PFSK-1 (cell line): ENCODE measurements around the gene SP2.

Experiments used
- FOXP2 ChIP-seq: optimal IDR thresholded peaks from 2 replicates; pipeline ENCODE3; 2011; ENCODE audit warnings: borderline replicate concordance, control low read depth, inconsistent platforms; ENCODE audit not compliant: insufficient read depth; ENCODE audit errors: extremely low read length, extremely low read depth
- POLR2AphosphoS5 ChIP-seq: IDR thresholded peaks from 2 replicates; pipeline ENCODE4 v1.6.1; 2012; ENCODE audit warnings: low read depth, mild to moderate bottlenecking, control low read depth, low read length, moderate library complexity
- REST ChIP-seq, 2 experiments: IDR thresholded peaks; 2 replicates each; pipeline versions ENCODE4 v1.6.1 to v1.8.0; 2011 to 2012; ENCODE audit warnings: low read depth in 2 of 2, low read length in 2 of 2, control low read depth in 1 of 2, inconsistent platforms in 1 of 2, mild to moderate bottlenecking in 1 of 2, moderate library complexity in 1 of 2; ENCODE audit not compliant: insufficient read depth in 1 of 2
- SIN3A ChIP-seq: IDR thresholded peaks from 2 replicates; pipeline ENCODE4 v1.6.1; 2012; ENCODE audit warnings: mild to moderate bottlenecking, low read length, moderate library complexity, borderline replicate concordance; ENCODE audit not compliant: insufficient read depth
- TAF1 ChIP-seq: IDR thresholded peaks from 2 replicates; pipeline ENCODE4 v1.6.1; 2012; ENCODE audit warnings: low read length, control low read depth, borderline replicate concordance; ENCODE audit not compliant: insufficient read depth

Gene SP2

GRCh38 chr17:47905221-47905733, 9.2 kb downstream of the SP2 start:
- no peak for TF ChIP-seq TAF1

- no peak for TF ChIP-seq TAF1
- TF ChIP-seq SIN3A: no peak
- no peak for TF ChIP-seq POLR2AphosphoS5
- TF ChIP-seq FOXP2: no peak
- TF ChIP-seq REST (IDR thresholded peaks at IDR 0.05; ENCODE audit: insufficient read depth in 1 of 2, low read depth in 2 of 2, low read length in 2 of 2): no peak
Observed at GRCh38 chr17:47906443-47906842, 10.4 kb downstream of the SP2 start.

- TF ChIP-seq POLR2AphosphoS5 (no peak), FOXP2 (no peak), TAF1 (no peak), SIN3A (no peak), REST (IDR thresholded peaks at IDR 0.05; ENCODE audit: insufficient read depth in 1 of 2, low read depth in 2 of 2, low read length in 2 of 2) (no peak)
Observed at GRCh38 chr17:47907932-47908562, 12.0 kb downstream of the SP2 start.

GRCh38 chr17:47913050-47913449, 17.0 kb downstream of the SP2 start:
- TF ChIP-seq SIN3A: no peak
- no peak for TF ChIP-seq TAF1
- TF ChIP-seq REST (IDR thresholded peaks at IDR 0.05; ENCODE audit: insufficient read depth in 1 of 2, low read depth in 2 of 2, low read length in 2 of 2): no peak
- no peak for TF ChIP-seq FOXP2
- TF ChIP-seq POLR2AphosphoS5: no peak

- TF ChIP-seq REST (IDR thresholded peaks at IDR 0.05; ENCODE audit: insufficient read depth in 1 of 2, low read depth in 2 of 2, low read length in 2 of 2): no peak
- no peak for TF ChIP-seq TAF1
- TF ChIP-seq POLR2AphosphoS5: no peak
- TF ChIP-seq SIN3A: no peak
- TF ChIP-seq FOXP2: no peak
Observed at GRCh38 chr17:47914306-47914948, 18.4 kb downstream of the SP2 start.
